ENCODE results near the gene KIF26A.

KIF26A gene

DNA sequence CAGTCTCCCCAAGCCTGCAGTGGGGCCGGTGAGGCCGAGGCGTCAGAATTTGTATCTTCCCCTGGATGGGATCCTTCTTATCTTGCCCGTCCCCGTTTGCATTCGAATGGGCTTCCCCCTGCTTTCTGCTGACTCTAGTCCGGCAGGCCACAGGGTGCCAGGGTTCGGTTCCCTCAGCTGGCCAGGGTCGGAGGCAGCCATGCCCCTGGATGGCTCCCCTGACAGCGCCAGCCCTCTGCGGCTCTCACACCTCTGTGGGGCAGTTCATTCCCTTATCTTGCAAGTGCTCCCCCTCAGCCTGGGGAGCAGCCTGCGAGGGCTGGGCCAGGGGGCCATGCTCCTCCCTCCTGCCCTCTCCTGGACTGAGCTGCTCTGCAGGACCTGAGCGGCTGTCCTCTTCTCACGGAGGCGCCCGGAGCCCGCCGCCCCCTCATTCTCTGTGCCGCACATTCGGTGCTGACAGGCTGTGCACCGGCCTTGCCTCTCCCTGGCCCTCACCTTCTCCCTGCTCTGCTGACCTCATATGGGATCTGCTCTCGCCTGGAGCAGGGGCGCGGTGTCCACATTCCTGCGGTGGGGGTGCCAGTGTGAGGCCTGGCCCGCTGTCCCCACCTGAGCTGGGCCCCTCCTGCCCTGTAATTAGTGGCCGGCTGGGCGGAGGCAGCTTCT lies 32.8 kb downstream of the KIF26A start:
- TF ChIP-seq YY1 (IDR thresholded peaks at IDR 0.05; ENCODE audit: low read depth) (peak; percentile 32; the same call in 1 of the 2 replicates), TEAD4 (IDR thresholded peaks at IDR 0.05) (peak; percentile 99), FOXM1 (IDR thresholded peaks at IDR 0.05; ENCODE audit: borderline replicate concordance, low read depth) (no peak), TCF12 (IDR thresholded peaks at IDR 0.05; ENCODE audit: low read depth) (peak; percentile 86), CEBPB (IDR thresholded peaks at IDR 0.05) (no peak), NFIC (IDR thresholded peaks at IDR 0.05) (peak; percentile 49), ZBTB7A (IDR thresholded peaks at IDR 0.05; ENCODE audit: low read depth) (no peak; the same call in 1 of the 2 replicates), EGR1 (IDR thresholded peaks at IDR 0.05) (peak; percentile 80), TAF1 (IDR thresholded peaks at IDR 0.05; ENCODE audit: low read depth) (no peak)
- TF ChIP-seq, protein P1, sequence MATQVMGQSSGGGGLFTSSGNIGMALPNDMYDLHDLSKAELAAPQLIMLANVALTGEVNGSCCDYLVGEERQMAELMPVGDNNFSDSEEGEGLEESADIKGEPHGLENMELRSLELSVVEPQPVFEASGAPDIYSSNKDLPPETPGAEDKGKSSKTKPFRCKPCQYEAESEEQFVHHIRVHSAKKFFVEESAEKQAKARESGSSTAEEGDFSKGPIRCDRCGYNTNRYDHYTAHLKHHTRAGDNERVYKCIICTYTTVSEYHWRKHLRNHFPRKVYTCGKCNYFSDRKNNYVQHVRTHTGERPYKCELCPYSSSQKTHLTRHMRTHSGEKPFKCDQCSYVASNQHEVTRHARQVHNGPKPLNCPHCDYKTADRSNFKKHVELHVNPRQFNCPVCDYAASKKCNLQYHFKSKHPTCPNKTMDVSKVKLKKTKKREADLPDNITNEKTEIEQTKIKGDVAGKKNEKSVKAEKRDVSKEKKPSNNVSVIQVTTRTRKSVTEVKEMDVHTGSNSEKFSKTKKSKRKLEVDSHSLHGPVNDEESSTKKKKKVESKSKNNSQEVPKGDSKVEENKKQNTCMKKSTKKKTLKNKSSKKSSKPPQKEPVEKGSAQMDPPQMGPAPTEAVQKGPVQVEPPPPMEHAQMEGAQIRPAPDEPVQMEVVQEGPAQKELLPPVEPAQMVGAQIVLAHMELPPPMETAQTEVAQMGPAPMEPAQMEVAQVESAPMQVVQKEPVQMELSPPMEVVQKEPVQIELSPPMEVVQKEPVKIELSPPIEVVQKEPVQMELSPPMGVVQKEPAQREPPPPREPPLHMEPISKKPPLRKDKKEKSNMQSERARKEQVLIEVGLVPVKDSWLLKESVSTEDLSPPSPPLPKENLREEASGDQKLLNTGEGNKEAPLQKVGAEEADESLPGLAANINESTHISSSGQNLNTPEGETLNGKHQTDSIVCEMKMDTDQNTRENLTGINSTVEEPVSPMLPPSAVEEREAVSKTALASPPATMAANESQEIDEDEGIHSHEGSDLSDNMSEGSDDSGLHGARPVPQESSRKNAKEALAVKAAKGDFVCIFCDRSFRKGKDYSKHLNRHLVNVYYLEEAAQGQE (IDR thresholded peaks at IDR 0.05; ENCODE audit: low read depth): no peak
- TF ChIP-seq, protein P2, sequence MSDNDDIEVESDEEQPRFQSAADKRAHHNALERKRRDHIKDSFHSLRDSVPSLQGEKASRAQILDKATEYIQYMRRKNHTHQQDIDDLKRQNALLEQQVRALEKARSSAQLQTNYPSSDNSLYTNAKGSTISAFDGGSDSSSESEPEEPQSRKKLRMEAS (IDR thresholded peaks at IDR 0.05): peak; percentile 61; the same call in 1 of the 2 replicates
- TF ChIP-seq, protein P3, sequence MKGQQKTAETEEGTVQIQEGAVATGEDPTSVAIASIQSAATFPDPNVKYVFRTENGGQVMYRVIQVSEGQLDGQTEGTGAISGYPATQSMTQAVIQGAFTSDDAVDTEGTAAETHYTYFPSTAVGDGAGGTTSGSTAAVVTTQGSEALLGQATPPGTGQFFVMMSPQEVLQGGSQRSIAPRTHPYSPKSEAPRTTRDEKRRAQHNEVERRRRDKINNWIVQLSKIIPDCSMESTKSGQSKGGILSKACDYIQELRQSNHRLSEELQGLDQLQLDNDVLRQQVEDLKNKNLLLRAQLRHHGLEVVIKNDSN (IDR thresholded peaks at IDR 0.05): 0 out of 2 replicates have a peak, but pooled peaks have one; percentile 8

DNA sequence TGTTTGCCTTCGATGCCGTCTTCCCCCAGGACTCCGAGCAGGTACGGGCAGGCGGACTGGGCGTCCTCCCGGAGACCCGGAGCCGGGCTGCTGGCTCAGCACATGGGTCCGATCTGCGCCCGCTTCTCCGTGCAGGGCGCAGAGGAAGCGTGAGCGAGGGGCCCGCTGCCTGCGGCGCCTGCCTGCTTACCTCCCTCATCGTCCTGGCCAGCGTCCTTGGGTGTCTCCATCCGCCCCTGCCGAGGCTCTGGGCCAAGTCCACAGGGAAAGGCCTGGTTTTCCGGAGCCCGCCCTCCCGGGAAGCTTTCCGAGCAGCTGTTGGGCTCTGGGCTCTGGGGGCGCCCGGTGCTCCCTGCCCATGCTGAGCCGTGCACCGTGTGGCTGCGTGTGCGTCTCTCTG lies 33.5 kb downstream of the KIF26A start:
- no peak for TF ChIP-seq TEAD4 (IDR thresholded peaks at IDR 0.05)
- no peak for TF ChIP-seq CREB1 (IDR thresholded peaks at IDR 0.05; ENCODE audit: low read depth)
- TF ChIP-seq EP300 (IDR thresholded peaks at IDR 0.05; ENCODE audit: borderline replicate concordance): no peak
- TF ChIP-seq TAF1 (IDR thresholded peaks at IDR 0.05; ENCODE audit: low read depth): no peak
- peak; percentile 36; the same call in 1 of the 2 replicates for TF ChIP-seq NFIC (IDR thresholded peaks at IDR 0.05)

DNA sequence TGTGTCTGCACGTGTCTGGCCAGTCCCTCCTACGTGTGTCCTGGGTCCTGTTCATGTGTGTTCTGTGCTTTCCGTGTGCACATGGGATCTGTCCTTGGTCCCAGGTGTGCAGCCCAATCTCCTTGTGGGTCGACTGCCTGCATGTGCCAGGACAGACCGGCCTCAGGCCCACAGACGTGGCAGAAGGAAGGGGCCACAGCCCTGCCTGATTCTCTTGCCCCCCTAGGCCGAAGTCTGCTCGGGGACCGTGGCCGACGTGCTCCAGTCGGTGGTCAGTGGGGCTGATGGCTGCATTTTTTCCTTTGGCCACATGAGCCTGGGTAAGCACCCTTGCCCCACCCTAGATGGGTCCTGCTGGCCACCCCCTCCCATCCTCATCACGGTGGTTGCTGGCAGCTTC lies 34.0 kb downstream of the KIF26A start:
- TF ChIP-seq, protein P1 (IDR thresholded peaks at IDR 0.05; ENCODE audit: low read depth): peak; percentile 24; the same call in 1 of the 2 replicates
- TF ChIP-seq, protein P3 (IDR thresholded peaks at IDR 0.05): no peak
- TF ChIP-seq, protein P2 (IDR thresholded peaks at IDR 0.05): no peak

DNA sequence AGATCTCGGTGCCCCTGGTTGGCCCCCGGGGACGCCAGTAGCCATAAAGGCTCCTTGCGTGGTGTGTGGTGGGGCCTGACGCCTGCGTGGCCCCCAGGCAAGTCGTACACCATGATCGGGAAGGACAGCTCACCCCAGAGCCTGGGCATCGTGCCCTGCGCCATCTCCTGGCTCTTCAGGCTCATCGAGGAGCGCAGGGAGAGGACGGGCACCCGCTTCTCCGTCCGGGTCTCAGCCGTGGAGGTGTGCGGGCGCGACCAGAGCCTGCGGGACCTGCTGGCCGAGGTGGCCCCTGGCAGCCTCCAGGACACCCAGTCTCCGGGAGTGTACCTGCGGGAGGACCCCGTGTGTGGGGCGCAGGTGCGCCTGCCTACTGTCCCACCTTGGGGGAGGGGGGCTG lies 34.5 kb downstream of the KIF26A start:
- TF ChIP-seq NFIC (IDR thresholded peaks at IDR 0.05) (no peak), TAF1 (IDR thresholded peaks at IDR 0.05; ENCODE audit: low read depth) (no peak)

DNA sequence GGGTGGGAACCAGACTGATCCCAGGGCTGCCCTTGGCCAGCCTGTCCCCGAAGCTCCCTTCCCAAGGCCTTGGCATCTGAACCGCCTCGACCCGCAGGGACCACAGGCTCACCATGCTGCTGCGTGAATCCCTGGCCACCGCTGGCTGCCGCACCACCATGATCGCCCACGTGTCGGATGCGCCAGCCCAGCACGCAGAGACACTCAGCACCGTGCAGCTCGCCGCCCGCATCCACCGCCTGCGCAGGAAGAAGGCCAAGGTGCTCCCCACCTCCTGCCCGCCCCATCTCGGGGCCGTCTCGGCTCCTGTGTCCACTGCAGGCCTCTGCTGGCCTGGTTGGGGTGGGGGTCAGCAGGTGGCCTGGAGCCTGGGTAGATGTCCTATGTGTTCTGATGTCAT lies 35.7 kb downstream of the KIF26A start:
- TF ChIP-seq FOXM1 (IDR thresholded peaks at IDR 0.05; ENCODE audit: borderline replicate concordance, low read depth) (no peak), RAD21 (IDR thresholded peaks at IDR 0.05; ENCODE audit: low read depth) (no peak), EGR1 (IDR thresholded peaks at IDR 0.05) (no peak), TCF12 (IDR thresholded peaks at IDR 0.05; ENCODE audit: low read depth) (no peak), NFIC (IDR thresholded peaks at IDR 0.05) (no peak)
- TF ChIP-seq, protein P3 (IDR thresholded peaks at IDR 0.05): no peak

DNA sequence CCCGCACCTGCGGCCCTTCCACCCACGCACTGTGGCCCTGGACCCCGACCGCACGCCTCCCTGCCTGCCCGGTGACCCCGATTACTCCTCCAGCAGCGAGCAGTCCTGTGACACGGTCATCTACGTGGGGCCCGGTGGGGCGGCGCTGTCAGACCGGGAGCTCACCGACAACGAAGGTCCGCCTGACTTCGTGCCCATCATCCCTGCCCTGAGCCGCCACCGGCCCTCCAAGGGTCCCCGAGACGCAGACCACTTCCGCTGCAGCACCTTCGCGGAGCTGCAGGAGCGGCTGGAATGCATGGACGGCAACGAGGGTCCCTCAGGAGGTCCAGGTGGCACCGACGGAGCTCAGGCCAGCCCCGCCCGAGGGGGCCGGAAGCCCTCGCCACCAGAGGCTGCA lies 36.7 kb downstream of the KIF26A start:
- TF ChIP-seq, protein P1 (IDR thresholded peaks at IDR 0.05; ENCODE audit: low read depth): no peak
- TF ChIP-seq YY1 (IDR thresholded peaks at IDR 0.05; ENCODE audit: low read depth) (no peak), TAF1 (IDR thresholded peaks at IDR 0.05; ENCODE audit: low read depth) (no peak), CEBPB (IDR thresholded peaks at IDR 0.05) (no peak), ZBTB7A (IDR thresholded peaks at IDR 0.05; ENCODE audit: low read depth) (no peak), NFIC (IDR thresholded peaks at IDR 0.05) (no peak), CREB1 (IDR thresholded peaks at IDR 0.05; ENCODE audit: low read depth) (no peak), EGR1 (IDR thresholded peaks at IDR 0.05) (no peak), FOXM1 (IDR thresholded peaks at IDR 0.05; ENCODE audit: borderline replicate concordance, low read depth) (no peak), EP300 (IDR thresholded peaks at IDR 0.05; ENCODE audit: borderline replicate concordance) (no peak), TCF12 (IDR thresholded peaks at IDR 0.05; ENCODE audit: low read depth) (no peak), RAD21 (IDR thresholded peaks at IDR 0.05; ENCODE audit: low read depth) (no peak), TEAD4 (IDR thresholded peaks at IDR 0.05) (no peak)
- TF ChIP-seq, protein P3 (IDR thresholded peaks at IDR 0.05): no peak
- TF ChIP-seq, protein P2 (IDR thresholded peaks at IDR 0.05): no peak

All from Ishikawa (cell line).